Subcutaneous abdominal adipose tissue (tissue), 5 donors: ENCODE results near the gene NFE2L2.

Experiments used
- H3K27ac ChIP-seq: one replicate; pipeline ENCODE4 v1.7.0; 2013; ENCODE audit warnings: low read depth, mild to moderate bottlenecking, inconsistent platforms, low read length, moderate library complexity
- H3K27me3 ChIP-seq, 5 donors: one replicate each; pipeline ENCODE4 v1.7.0; 2013; ENCODE audit warnings: low read length in 5 of 5, inconsistent platforms in 1 of 5; ENCODE audit not compliant: control insufficient read depth in 5 of 5, insufficient read depth in 4 of 5
- H3K36me3 ChIP-seq, 5 donors: one replicate each; pipeline ENCODE4 v1.7.0; 2013; ENCODE audit warnings: low read length in 5 of 5; ENCODE audit not compliant: control insufficient read depth in 5 of 5, insufficient read depth in 5 of 5
- H3K4me1 ChIP-seq, 5 donors: one replicate each; pipeline ENCODE4 v1.7.0; 2013; ENCODE audit warnings: low read length in 5 of 5, mild to moderate bottlenecking in 3 of 5, moderate library complexity in 1 of 5; ENCODE audit not compliant: control insufficient read depth in 5 of 5, insufficient read depth in 5 of 5
- H3K4me3 ChIP-seq, 5 donors: one replicate each; pipeline ENCODE4 v1.7.0; 2013; ENCODE audit warnings: low read length in 5 of 5, low read depth in 1 of 5
- H3K9ac ChIP-seq, 5 donors: one replicate each; pipeline ENCODE4 v1.7.0; 2013; ENCODE audit warnings: low read length in 5 of 5, mild to moderate bottlenecking in 4 of 5, moderate library complexity in 3 of 5
- H3K9me3 ChIP-seq, 5 donors: one replicate each; pipeline ENCODE4 v1.7.0; 2013; ENCODE audit warnings: low read length in 5 of 5; ENCODE audit not compliant: control insufficient read depth in 5 of 5
- donor health status: healthy.
- donor health status: healthy.
- donor health status: healthy.
- donor health status: healthy.
- donor health status: healthy.

The NFE2L2 gene

GRCh38 chr2:177295484-177295883, 31.0 kb upstream of the NFE2L2 start:
- peaks cover 0 to 2% (median 0%) of the 10 kb centered on the region in 5 donors for H3K36me3 ChIP-seq
- no peak overlapping the region for H3K9ac ChIP-seq
- no peaks in the 10 kb centered on the region for H3K27me3 ChIP-seq
- H3K9me3 ChIP-seq: no peaks in the 10 kb centered on the region
- H3K4me3 ChIP-seq: no peak overlapping the region
- H3K27ac ChIP-seq: peak overlapping the region; percentile 13
- peaks cover 2 to 12% (median 10%) of the 10 kb centered on the region in 5 donors for H3K4me1 ChIP-seq

- Histone ChIP-seq H3K27me3 (no peaks in the 10 kb centered on the region), H3K9me3 (no peaks in the 10 kb centered on the region)
These were observed 27.2 kb upstream of the NFE2L2 start for GRCh38 chr2:177291701-177292100.

GRCh38 chr2:177289824-177290628, 25.5 kb upstream of the NFE2L2 start:
- Histone ChIP-seq H3K27ac (no peak overlapping the region), H3K9ac (no peak overlapping the region), H3K4me1 (peaks cover 0 to 4% (median 0%) of the 10 kb centered on the region in 5 donors), H3K27me3 (no peaks in the 10 kb centered on the region), H3K4me3 (no peak overlapping the region), H3K9me3 (no peaks in the 10 kb centered on the region), H3K36me3 (peaks cover 0 to 7% (median 0%) of the 10 kb centered on the region in 5 donors)

More at GRCh38 chr2:177291701-177292100, 27.2 kb upstream of the NFE2L2 start:
- Histone ChIP-seq H3K36me3 (peaks cover 0 to 7% (median 0%) of the 10 kb centered on the region in 5 donors), H3K27ac (no peak overlapping the region), H3K9ac (no peak overlapping the region), H3K4me3 (no peak overlapping the region), H3K4me1 (peaks cover 2 to 13% (median 10%) of the 10 kb centered on the region in 5 donors)

- no peaks in the 10 kb centered on the region for H3K27me3 ChIP-seq
- no peak overlapping the region for H3K9ac ChIP-seq
- H3K9me3 ChIP-seq: no peaks in the 10 kb centered on the region
- peaks cover 0 to 7% (median 0%) of the 10 kb centered on the region in 5 donors for H3K36me3 ChIP-seq
- no peak overlapping the region for H3K4me3 ChIP-seq
- H3K27ac ChIP-seq: no peak overlapping the region
- H3K4me1 ChIP-seq: peaks cover 0 to 4% (median 0%) of the 10 kb centered on the region in 5 donors
These were observed 23.3 kb upstream of the NFE2L2 start for GRCh38 chr2:177287814-177288213.

GRCh38 chr2:177285892-177286715, 21.6 kb upstream of the NFE2L2 start:
- Histone ChIP-seq H3K9ac (no peak overlapping the region), H3K36me3 (peaks cover 0 to 7% (median 0%) of the 10 kb centered on the region in 5 donors), H3K27me3 (no peaks in the 10 kb centered on the region), H3K9me3 (no peaks in the 10 kb centered on the region), H3K27ac (no peak overlapping the region), H3K4me1 (peaks cover 0 to 7% (median 0%) of the 10 kb centered on the region in 5 donors), H3K4me3 (no peak overlapping the region)

GRCh38 chr2:177284531-177284930, 20.0 kb upstream of the NFE2L2 start:
- no peaks in the 10 kb centered on the region for H3K27me3 ChIP-seq
- no peaks in the 10 kb centered on the region for H3K9me3 ChIP-seq
- H3K4me1 ChIP-seq: peaks cover 0 to 16% (median 3%) of the 10 kb centered on the region in 5 donors
- H3K36me3 ChIP-seq: peaks cover 0 to 7% (median 0%) of the 10 kb centered on the region in 5 donors
- H3K4me3 ChIP-seq: no peak overlapping the region
- H3K9ac ChIP-seq: no peak overlapping the region
- H3K27ac ChIP-seq: no peak overlapping the region

GRCh38 chr2:177283906-177284305, 19.4 kb upstream of the NFE2L2 start:
- no peak overlapping the region for H3K4me3 ChIP-seq
- H3K4me1 ChIP-seq: peaks cover 0 to 16% (median 3%) of the 10 kb centered on the region in 5 donors
- no peaks in the 10 kb centered on the region for H3K27me3 ChIP-seq
- H3K27ac ChIP-seq: no peak overlapping the region
- no peaks in the 10 kb centered on the region for H3K9me3 ChIP-seq
- H3K9ac ChIP-seq: no peak overlapping the region
- peaks cover 0 to 7% (median 0%) of the 10 kb centered on the region in 5 donors for H3K36me3 ChIP-seq

- Histone ChIP-seq H3K9me3 (no peaks in the 10 kb centered on the region), H3K9ac (no peak overlapping the region), H3K27me3 (no peaks in the 10 kb centered on the region), H3K27ac (no peak overlapping the region), H3K4me3 (no peak overlapping the region), H3K4me1 (peaks cover 0 to 16% (median 3%) of the 10 kb centered on the region in 5 donors), H3K36me3 (peaks cover 0 to 7% (median 0%) of the 10 kb centered on the region in 5 donors)
These were observed 18.5 kb upstream of the NFE2L2 start for GRCh38 chr2:177282787-177283572.

GRCh38 chr2:177282181-177282641, 17.7 kb upstream of the NFE2L2 start:
- Histone ChIP-seq H3K27me3 (no peaks in the 10 kb centered on the region), H3K27ac (no peak overlapping the region), H3K4me3 (no peak overlapping the region), H3K36me3 (peaks cover 0 to 4% (median 0%) of the 10 kb centered on the region in 5 donors), H3K4me1 (peaks cover 0 to 16% (median 0%) of the 10 kb centered on the region in 5 donors), H3K9ac (no peak overlapping the region), H3K9me3 (no peaks in the 10 kb centered on the region)
